Transverse colon (tissue), 4 donors: ENCODE measurements around the gene KANK4.

Source experiments
- POLR2A ChIP-seq: fragments of 450-650 bp; IDR thresholded peaks from one replicate; pipeline ENCODE4 v1.6.1; 2016; ENCODE audit warnings: antibody characterized with exemption, mild to moderate bottlenecking, moderate library complexity
- POLR2AphosphoS5 ChIP-seq, 3 donors: sonication (generic); formaldehyde crosslinking; IDR thresholded peaks; one replicate each; pipeline ENCODE4 v1.6.1; 2016; ENCODE audit warnings: antibody characterized with exemption in 3 of 3
- TF ChIP-seq, protein P1 (sequence below), 5 experiments: fragments of 200-600 bp in 3 of 5; fragments of 450-650 bp in 2 of 5; sonication (generic) in 3 of 5; IDR thresholded peaks; 1 replicate in 2 of 5; 2 replicates in 3 of 5; pipeline ENCODE4 v1.5.1; 2016 to 2017; ENCODE audit warnings: antibody characterized with exemption in 5 of 5, inconsistent platforms in 3 of 5, mild to moderate bottlenecking in 2 of 5, moderate library complexity in 1 of 5

DNA sequence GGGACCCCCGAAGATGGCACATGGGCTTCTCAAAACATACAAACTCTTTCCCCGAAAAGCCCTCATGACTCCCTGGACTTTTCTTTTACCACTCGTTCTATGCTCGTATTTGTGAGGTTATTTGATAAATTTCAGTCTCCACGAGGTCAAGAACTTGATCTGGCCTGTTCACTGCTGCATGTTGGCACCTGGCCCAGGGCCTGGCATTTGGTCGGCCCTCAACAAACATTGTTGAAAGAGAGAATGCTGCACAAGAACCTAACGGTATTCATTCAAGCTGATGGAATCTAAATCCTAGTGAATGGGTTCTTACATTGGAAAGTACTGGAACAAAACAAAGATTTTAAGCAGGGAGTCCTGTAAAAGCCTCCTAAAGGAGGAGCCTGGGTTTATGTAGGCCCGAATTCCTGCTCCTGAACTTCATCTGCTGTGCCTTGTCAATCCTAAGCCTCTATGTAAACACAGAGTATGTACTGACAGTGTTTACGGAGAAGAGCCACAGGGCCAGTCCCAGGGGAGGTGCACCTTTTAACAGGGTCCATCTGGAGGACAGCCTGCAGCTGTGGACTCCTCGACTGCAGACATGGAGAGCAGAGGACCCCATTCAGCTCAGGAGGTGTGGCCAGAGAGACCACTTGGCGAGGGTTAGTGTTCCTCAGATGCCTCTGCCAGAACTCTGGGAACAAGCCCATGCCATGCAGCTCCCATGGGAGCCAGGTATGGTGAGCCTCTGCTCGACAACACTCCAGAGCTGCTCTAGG, 77.7 kb downstream of the KANK4 start:
- TF ChIP-seq, protein P1, sequence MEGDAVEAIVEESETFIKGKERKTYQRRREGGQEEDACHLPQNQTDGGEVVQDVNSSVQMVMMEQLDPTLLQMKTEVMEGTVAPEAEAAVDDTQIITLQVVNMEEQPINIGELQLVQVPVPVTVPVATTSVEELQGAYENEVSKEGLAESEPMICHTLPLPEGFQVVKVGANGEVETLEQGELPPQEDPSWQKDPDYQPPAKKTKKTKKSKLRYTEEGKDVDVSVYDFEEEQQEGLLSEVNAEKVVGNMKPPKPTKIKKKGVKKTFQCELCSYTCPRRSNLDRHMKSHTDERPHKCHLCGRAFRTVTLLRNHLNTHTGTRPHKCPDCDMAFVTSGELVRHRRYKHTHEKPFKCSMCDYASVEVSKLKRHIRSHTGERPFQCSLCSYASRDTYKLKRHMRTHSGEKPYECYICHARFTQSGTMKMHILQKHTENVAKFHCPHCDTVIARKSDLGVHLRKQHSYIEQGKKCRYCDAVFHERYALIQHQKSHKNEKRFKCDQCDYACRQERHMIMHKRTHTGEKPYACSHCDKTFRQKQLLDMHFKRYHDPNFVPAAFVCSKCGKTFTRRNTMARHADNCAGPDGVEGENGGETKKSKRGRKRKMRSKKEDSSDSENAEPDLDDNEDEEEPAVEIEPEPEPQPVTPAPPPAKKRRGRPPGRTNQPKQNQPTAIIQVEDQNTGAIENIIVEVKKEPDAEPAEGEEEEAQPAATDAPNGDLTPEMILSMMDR (IDR thresholded peaks at IDR 0.05) = no peak
- TF ChIP-seq POLR2A (no peak), POLR2AphosphoS5 (IDR thresholded peaks at IDR 0.05) (no peak)
